IMR-90 (cell line): ENCODE measurements around the gene TP53BP2. TPM values are rescaled to one million over a fixed set of nuclear protein-coding genes. Genes with fewer than 3 reads are reported as not detected.

Source experiments
- ATAC-seq: fragments of 200-7000 bp; cut with Tn5 transposase; 2 replicates; pipeline ENCODE4 v1.9.1; 2020; ENCODE audit warnings: low read depth, mild to moderate bottlenecking, moderate library complexity
- BruUV-seq: library from RNA; stranded (reverse); fragments of 400-500 nt; replicated peaks from 2 replicates; lab custom pipeline; 2021; lab: Mats Ljungman, UMichigan
- CTCF ChIA-PET: fragments of 300-600 bp; formaldehyde crosslinking; extraction: SDS; loops from one replicate; lab custom pipeline; 2021; ENCODE audit warnings: antibody characterized with exemption; lab: Yijun Ruan, JAX
- POLR2A ChIA-PET: fragments of 300-600 bp; sonication (Branson Sonifier 250); formaldehyde crosslinking; loops from one replicate; lab custom pipeline; 2022; ENCODE audit warnings: antibody characterized with exemption; ENCODE audit not compliant: unreplicated experiment; lab: Charles Lee
- DNase-seq: peaks from one replicate; pipeline ENCODE4 v3.0.0; 2013
- H2AFZ ChIP-seq: replicated peaks from 2 replicates; pipeline ENCODE3; 2013; ENCODE audit warnings: low read length, mild to moderate bottlenecking; ENCODE audit not compliant: poor library complexity
- H2AK5ac ChIP-seq: 2 replicates; pipeline ENCODE4 v1.6.1; 2013; ENCODE audit warnings: low read depth, low read length, inconsistent platforms
- H2AK9ac ChIP-seq: replicated peaks from 2 replicates; pipeline ENCODE3; 2013; ENCODE audit warnings: mild to moderate bottlenecking, low read depth, low read length, moderate library complexity; ENCODE audit not compliant: poor library complexity
- H2BK120ac ChIP-seq: 2 replicates; pipeline ENCODE4 v1.6.1; 2013; ENCODE audit warnings: low read depth, low read length, inconsistent platforms
- H2BK15ac ChIP-seq: 3 replicates; pipeline ENCODE4 v1.6.1; 2013; ENCODE audit warnings: low read depth, low read length, inconsistent platforms
- H2BK20ac ChIP-seq: 2 replicates; pipeline ENCODE4 v1.6.1; 2013; ENCODE audit warnings: low read depth, mild to moderate bottlenecking, inconsistent platforms, low read length, moderate library complexity
- H2BK5ac ChIP-seq: 2 replicates; pipeline ENCODE4 v1.6.1; 2013; ENCODE audit warnings: mild to moderate bottlenecking, low read depth, low read length, inconsistent platforms; ENCODE audit not compliant: poor library complexity, severe bottlenecking
- H3K14ac ChIP-seq: replicated peaks from 2 replicates; pipeline ENCODE4 v1.6.1; 2013; ENCODE audit warnings: low read depth, low read length, inconsistent platforms
- H3K18ac ChIP-seq: 2 replicates; pipeline ENCODE4 v1.6.1; 2013; ENCODE audit warnings: low read depth, low read length, control low read depth
- H3K23ac ChIP-seq: 2 replicates; pipeline ENCODE4 v1.6.1; 2013; ENCODE audit warnings: low read depth, low read length, inconsistent platforms
- H3K27ac ChIP-seq: 2 replicates; pipeline ENCODE4 v1.5.1; 2013; ENCODE audit warnings: mild to moderate bottlenecking, control low read depth, low read length; ENCODE audit not compliant: insufficient read depth
- H3K27me3 ChIP-seq: 2 replicates; pipeline ENCODE4 v1.6.1; 2013; ENCODE audit warnings: low read length; ENCODE audit not compliant: control insufficient read depth, insufficient read depth
- H3K36me3 ChIP-seq: 2 replicates; pipeline ENCODE4 v1.6.1; 2013; ENCODE audit warnings: low read length, mixed read lengths; ENCODE audit not compliant: control insufficient read depth, insufficient read depth
- H3K4ac ChIP-seq: 2 replicates; pipeline ENCODE4 v1.6.1; 2013; ENCODE audit warnings: low read depth, low read length, inconsistent platforms
- H3K4me1 ChIP-seq: 2 replicates; pipeline ENCODE4 v1.6.1; 2013; ENCODE audit warnings: low read length, mixed read lengths; ENCODE audit not compliant: control insufficient read depth, insufficient read depth
- H3K4me2 ChIP-seq: 2 replicates; pipeline ENCODE4 v1.6.1; 2013; ENCODE audit warnings: low read depth, mild to moderate bottlenecking, control low read depth, low read length, moderate library complexity
- H3K4me3 ChIP-seq: 2 replicates; pipeline ENCODE4 v1.5.1; 2013; ENCODE audit warnings: low read depth, mild to moderate bottlenecking, control low read depth, low read length, moderate library complexity; ENCODE audit not compliant: insufficient read depth
- H3K56ac ChIP-seq: 2 replicates; pipeline ENCODE4 v1.6.1; 2013; ENCODE audit warnings: low read length, inconsistent platforms; ENCODE audit not compliant: insufficient read depth; ENCODE audit errors: extremely low read depth
- H3K79me1 ChIP-seq, 2 experiments: 2 replicates each; pipeline ENCODE4 v1.6.1; 2013; ENCODE audit warnings: low read length in 2 of 2, inconsistent platforms in 1 of 2, low read depth in 1 of 2
- H3K9ac ChIP-seq: 2 replicates; pipeline ENCODE4 v1.6.1; 2013; ENCODE audit warnings: low read depth, low read length, control low read depth
- H3K9me1 ChIP-seq: 2 replicates; pipeline ENCODE4 v1.6.1; 2013; ENCODE audit warnings: low read length, inconsistent platforms; ENCODE audit not compliant: insufficient read depth
- H3K9me3 ChIP-seq: 2 replicates; pipeline ENCODE4 v1.6.1; 2013; ENCODE audit warnings: low read length; ENCODE audit not compliant: control insufficient read depth, insufficient read depth
- H4K20me1 ChIP-seq: 2 replicates; pipeline ENCODE4 v1.6.1; 2013; ENCODE audit warnings: low read length, inconsistent platforms; ENCODE audit not compliant: insufficient read depth
- H4K5ac ChIP-seq: 2 replicates; pipeline ENCODE4 v1.6.1; 2013; ENCODE audit warnings: mild to moderate bottlenecking, low read depth, low read length, control low read depth
- H4K8ac ChIP-seq, 2 experiments: 2 replicates each; pipeline ENCODE4 v1.6.1; 2013; ENCODE audit warnings: low read depth in 2 of 2, low read length in 2 of 2, control low read depth in 1 of 2, inconsistent platforms in 1 of 2
- H4K91ac ChIP-seq: 2 replicates; pipeline ENCODE4 v1.6.1; 2013; ENCODE audit warnings: low read depth, low read length, inconsistent platforms; ENCODE audit not compliant: insufficient read depth
- CEBPB ChIP-seq: IDR thresholded peaks from 2 replicates; pipeline ENCODE4 v1.6.1; 2012; ENCODE audit warnings: low read depth, low read length, improper control_type of control experiment
- CHD1 ChIP-seq: IDR thresholded peaks from 2 replicates; pipeline ENCODE4 v1.6.1; 2012; ENCODE audit warnings: low read depth, low read length, improper control_type of control experiment
- CTCF ChIP-seq: conservative IDR thresholded peaks from 2 replicates; pipeline ENCODE4 v1.5.1; 2012; ENCODE audit warnings: mild to moderate bottlenecking, low read depth, low read length, improper control_type of control experiment
- ELK1 ChIP-seq: fragments of 150-350 bp; IDR thresholded peaks from 2 replicates; pipeline ENCODE4 v1.6.1; 2016; ENCODE audit warnings: low read depth, mild to moderate bottlenecking, low read length, moderate library complexity, borderline replicate concordance
- MAFK ChIP-seq: IDR thresholded peaks from 2 replicates; pipeline ENCODE4 v1.6.1; 2012; ENCODE audit warnings: low read depth, low read length, improper control_type of control experiment
- MXI1 ChIP-seq: IDR thresholded peaks from 2 replicates; pipeline ENCODE4 v1.6.1; 2012; ENCODE audit warnings: low read depth, mild to moderate bottlenecking, low read length, moderate library complexity, borderline replicate concordance
- RCOR1 ChIP-seq: IDR thresholded peaks from 2 replicates; pipeline ENCODE4 v1.6.1; 2012; ENCODE audit warnings: mild to moderate bottlenecking, low read length, improper control_type of control experiment; ENCODE audit not compliant: insufficient replicate concordance
- RFX5 ChIP-seq: IDR thresholded peaks from 2 replicates; pipeline ENCODE4 v1.8.0; 2012; ENCODE audit warnings: low read depth, mild to moderate bottlenecking, low read length, moderate library complexity
- SMC3 ChIP-seq: fragments of 150-350 bp; IDR thresholded peaks from 2 replicates; pipeline ENCODE4 v1.6.1; 2016; ENCODE audit warnings: low read depth, mild to moderate bottlenecking, antibody characterized with exemption, low read length, moderate library complexity
- USF2 ChIP-seq: fragments of 150-350 bp; IDR thresholded peaks from 2 replicates; pipeline ENCODE4 v1.6.1; 2017; ENCODE audit warnings: mild to moderate bottlenecking, antibody characterized with exemption, low read length, low read depth
- WGBS, 2 experiments: methylation state at CpG; one replicate each; pipeline versions ENCODE4 v1.1.5 to v1.1.7; 2013; ENCODE audit warnings: missing lambda C conversion rate in 2 of 2; ENCODE audit not compliant: insufficient read length in 1 of 2; ENCODE audit errors: extremely low coverage in 2 of 2; 5-methylcytosine and 5-hydroxymethylcytosine counted together
- dilution Hi-C: fragments of 300-500 bp; cut with HindIII; formaldehyde crosslinking; loops from one replicate; pipeline ENCODE4 v1.14.3; 2018; ENCODE audit warnings: low sequenced_read_pairs; ENCODE audit not compliant: unreplicated experiment
- in situ Hi-C: fragments of 300-500 bp; cut with MboI; formaldehyde crosslinking; loops from 3 replicates; pipeline ENCODE4 v1.14.3; 2019; ENCODE audit warnings: low sequenced_read_pairs, inconsistent platforms, mixed read lengths
- intact Hi-C: fragments of 100-400 bp; cut with micrococcal nuclease; formaldehyde crosslinking; loops from 2 replicates; pipeline ENCODE4 v1.10.0; 2022
- polyA plus RNA-seq, 3 experiments: library from polyadenylated mRNA; depleted of rRNA; stranded (reverse); fragments of >200 nt; gene quantifications; 2 replicates each; pipeline ENCODE4 v1.2.3, GENCODE V29; 2012; ENCODE audit warnings: low replicate concordance in 1 of 3
- total RNA-seq: library from RNA; depleted of rRNA; stranded (reverse); fragments of >200 nt; gene quantifications from 2 replicates; pipeline ENCODE4 v1.2.3, GENCODE V29; 2012

TP53BP2 gene
- total and polyA plus RNA-seq, 2 of the 4 experiments (the other 2 are of a cell fraction): 19.9 to 35.0 TPM

- intact Hi-C loops: no loop called here
- Histone ChIP-seq H3K4me1 (peaks cover 21% of the 10 kb centered on the region), H4K91ac (peak overlapping the region; percentile 77), H2BK15ac (peak overlapping the region; percentile 55; the same call in 2 of the 3 replicates), H3K4ac (peak overlapping the region; percentile 69), H4K20me1 (peaks cover 12% of the 10 kb centered on the region), H2BK20ac (peak overlapping the region; percentile 44; the same call in 1 of the 2 replicates), H2AFZ (no peak overlapping the region), H3K36me3 (peaks cover 55% of the 10 kb centered on the region), H3K9me1 (peaks cover 10% of the 10 kb centered on the region), H2BK120ac (peak overlapping the region; percentile 56), H3K27ac (peak overlapping the region; percentile 95), H3K14ac (peak overlapping the region; percentile 45), H3K79me1 (peaks cover 19 to 37% of the 10 kb centered on the region in 2 experiments), H3K23ac (peak overlapping the region; percentile 61), H3K18ac (peak overlapping the region; percentile 8; the same call in 1 of the 2 replicates), H4K5ac (0 out of 2 replicates have a peak overlapping the region, but pooled peaks have one; percentile 0), H3K9me3 (no peaks in the 10 kb centered on the region), H4K8ac (peak overlapping the region; percentile 17 to 64; a peak in 3 of 4 replicates), H3K56ac (peak overlapping the region; percentile 76; the same call in 1 of the 2 replicates), H3K27me3 (no peaks in the 10 kb centered on the region), H3K4me3 (no peak overlapping the region), H2AK5ac (peak overlapping the region; percentile 70), H3K9ac (peak overlapping the region; percentile 18; the same call in 1 of the 2 replicates), H3K4me2 (peak overlapping the region; percentile 88), H2AK9ac (peak overlapping the region; percentile 77), H2BK5ac (peak overlapping the region; percentile 94)
- ChIA-PET CTCF (interaction anchor here (1.1 kb wide), 1 partner anchor 9 kb away, joined by 5 read pairs; no protein-coding TSS in a partner anchor), POLR2A (interaction anchor here (0.6 to 1.6 kb wide), 2 partner anchors 70 to 74 kb away, joined by 3 to 7 read pairs; no protein-coding TSS in a partner anchor)
- DNase-seq (no peak), ATAC-seq (no peak)
- dilution Hi-C loops: no loop called here
- no TSS peak for BruUV-seq
- TF ChIP-seq MXI1 (no peak), SMC3 (no peak), CTCF (no peak), ELK1 (no peak), MAFK (no peak), RCOR1 (no peak), CEBPB (no peak), RFX5 (no peak), CHD1 (no peak), USF2 (no peak)
- in situ Hi-C loops: no loop called here
- WGBS, 2 experiments: 20% methylated on average over 1 of the region's 2 CpGs; no CpG with 5 or more reads in 1 of the 2 experiments
Measured at GRCh38 chr1:223771469-223771813, 74.3 kb downstream of the TP53BP2 start.
